HepG2 (cell line): ENCODE data around the gene MAN1A1. TPM values are rescaled to one million over a fixed set of nuclear protein-coding genes. Genes with fewer than 3 reads are reported as not detected.

Source experiments
- ATAD3A ChIP-seq: sonication (generic); formaldehyde crosslinking; IDR thresholded peaks from 2 replicates; pipeline ENCODE4 v1.4.0; 2020; ENCODE audit warnings: missing genetic modification reagents
- CREB1 ChIP-seq, 2 experiments: fragments of 450-650 bp in 1 of 2; IDR thresholded peaks; 2 replicates each; pipeline ENCODE4 v1.6.1; 2016 to 2017; ENCODE audit warnings: control low read depth in 1 of 2, mild to moderate bottlenecking in 1 of 2, missing compliant biosample characterization in 1 of 2, missing genetic modification characterization in 1 of 2
- E2F1 ChIP-seq: sonication (generic); formaldehyde crosslinking; IDR thresholded peaks from 2 replicates; pipeline ENCODE4 v1.5.0; 2020; ENCODE audit warnings: missing genetic modification reagents
- FOXO1 ChIP-seq: sonication (generic); formaldehyde crosslinking; IDR thresholded peaks from 2 replicates; pipeline ENCODE4 v1.4.0; 2020; ENCODE audit warnings: missing genetic modification reagents
- IRF9 ChIP-seq: sonication (generic); formaldehyde crosslinking; IDR thresholded peaks from 2 replicates; pipeline ENCODE4 v1.8.0; 2022; ENCODE audit warnings: missing genetic modification reagents, mild to moderate bottlenecking, borderline replicate concordance
- JARID2 ChIP-seq: sonication (generic); formaldehyde crosslinking; IDR thresholded peaks from 2 replicates; pipeline ENCODE4 v1.8.1; 2023; ENCODE audit warnings: missing genetic modification reagents, inconsistent platforms; ENCODE audit not compliant: insufficient replicate concordance
- MED1 ChIP-seq: sonication (generic); formaldehyde crosslinking; IDR thresholded peaks from 2 replicates; pipeline ENCODE4 v1.4.0; 2020; ENCODE audit warnings: missing genetic modification reagents
- NBN ChIP-seq: fragments of 450-650 bp; conservative IDR thresholded peaks from 2 replicates; pipeline ENCODE4 v1.6.1; 2017
- NCOA1 ChIP-seq: sonication (generic); formaldehyde crosslinking; IDR thresholded peaks from 2 replicates; pipeline ENCODE4 v1.9.0; 2021; ENCODE audit warnings: missing genetic modification reagents
- PRDM4 ChIP-seq: sonication (generic); formaldehyde crosslinking; IDR thresholded peaks from 2 replicates; pipeline ENCODE4 v1.9.0; 2021; ENCODE audit warnings: missing genetic modification reagents, borderline replicate concordance
- SP5 ChIP-seq: IDR thresholded peaks from 2 replicates; pipeline ENCODE4 v1.6.1; 2016; ENCODE audit warnings: low read depth, borderline replicate concordance
- SPEN ChIP-seq: sonication (generic); formaldehyde crosslinking; IDR thresholded peaks from 2 replicates; pipeline ENCODE4 v1.5.1; 2020; ENCODE audit warnings: low read depth, mild to moderate bottlenecking, missing genetic modification reagents
- TEAD2 ChIP-seq: sonication (generic); formaldehyde crosslinking; IDR thresholded peaks from 2 replicates; pipeline ENCODE4 v1.9.0; 2021; ENCODE audit warnings: missing genetic modification reagents
- XRCC5 ChIP-seq: fragments of 200-400 bp; formaldehyde crosslinking; optimal IDR thresholded peaks from 2 replicates; pipeline ENCODE3; 2017; ENCODE audit warnings: mild to moderate bottlenecking, low read length
- ZFP36L2 ChIP-seq: sonication (generic); formaldehyde crosslinking; IDR thresholded peaks from 2 replicates; pipeline ENCODE4 v1.4.0; 2020; ENCODE audit warnings: missing genetic modification reagents
- ZNF136 ChIP-seq: sonication (generic); formaldehyde crosslinking; IDR thresholded peaks from 2 replicates; pipeline ENCODE4 v1.8.1; 2022; ENCODE audit warnings: low read depth, mild to moderate bottlenecking, moderate library complexity, missing genetic modification reagents
- ZNF281 ChIP-seq: sonication (generic); formaldehyde crosslinking; IDR thresholded peaks from 2 replicates; pipeline ENCODE4 v1.4.0; 2020; ENCODE audit warnings: missing genetic modification reagents, borderline replicate concordance
- ZNF329 ChIP-seq: sonication (generic); formaldehyde crosslinking; IDR thresholded peaks from 2 replicates; pipeline ENCODE4 v1.9.0; 2021; ENCODE audit warnings: low read depth, mild to moderate bottlenecking, missing genetic modification reagents
- ZNF512 ChIP-seq: sonication (generic); formaldehyde crosslinking; IDR thresholded peaks from 2 replicates; pipeline ENCODE4 v1.4.0; 2020; ENCODE audit warnings: mild to moderate bottlenecking, missing genetic modification reagents
- ZNF530 ChIP-seq: sonication (generic); formaldehyde crosslinking; IDR thresholded peaks from 2 replicates; pipeline ENCODE4 v1.5.0; 2020; ENCODE audit warnings: low read depth, mild to moderate bottlenecking, missing genetic modification reagents
- ZNF550 ChIP-seq: sonication (generic); formaldehyde crosslinking; IDR thresholded peaks from 2 replicates; pipeline ENCODE4 v1.4.0; 2020; ENCODE audit warnings: mild to moderate bottlenecking, missing genetic modification reagents, borderline replicate concordance
- ZNF777 ChIP-seq: sonication (generic); formaldehyde crosslinking; IDR thresholded peaks from 2 replicates; pipeline ENCODE4 v1.4.0; 2020; ENCODE audit warnings: missing genetic modification reagents
- ZSCAN12 ChIP-seq: sonication (generic); formaldehyde crosslinking; IDR thresholded peaks from 2 replicates; pipeline ENCODE4 v1.9.0; 2021; ENCODE audit warnings: mild to moderate bottlenecking, missing genetic modification reagents
- polyA plus RNA-seq, 8 experiments: library from polyadenylated mRNA; depleted of rRNA in 3 of 8; stranded (reverse) in 7 of 8; unstranded in 1 of 8; fragments of >200 nt; fragmentation: Illumina TruSeq in 4 of 8; extraction: Trizol in 4 of 8; gene quantifications; 2 replicates each; pipeline versions ENCODE4 v1.2.1 to v1.2.3, GENCODE V29; 2011 to 2016; ENCODE audit warnings: low read depth in 4 of 8, missing spikeins in 1 of 8, mixed read lengths in 1 of 8; ENCODE audit not compliant: insufficient read depth in 1 of 8
- total RNA-seq, 5 experiments: library from RNA; depleted of rRNA; stranded (reverse); fragments of >200 nt; fragmentation: Illumina TruSeq; extraction: Trizol; gene quantifications; 2 replicates each; pipeline ENCODE4 v1.2.3, GENCODE V29; 2016; ENCODE audit warnings: low read depth in 1 of 5

Gene MAN1A1
- total and polyA plus RNA-seq, 2 of the 13 experiments (the other 11 are each of a cell fraction or from before 2014, with no cell fraction given), result 156 to 236 TPM

- TF ChIP-seq ZNF281 (CRISPR knock-in tag) (no peak), TEAD2 (CRISPR knock-in tag) (no peak), JARID2 (CRISPR knock-in tag) (no peak), MED1 (CRISPR knock-in tag) (0 out of 2 replicates have a peak, but pooled peaks have one; percentile 15), E2F1 (no peak), FOXO1 (CRISPR knock-in tag) (no peak), SPEN (CRISPR knock-in tag) (no peak), NBN (no peak), SP5 (CRISPR knock-in tag) (0 out of 2 replicates have a peak, but pooled peaks have one; percentile 2), PRDM4 (no peak), ZNF777 (CRISPR knock-in tag) (no peak), ZNF530 (CRISPR knock-in tag) (no peak), ATAD3A (no peak), ZNF329 (no peak), XRCC5 (no peak), IRF9 (CRISPR knock-in tag) (no peak), ZNF136 (CRISPR knock-in tag) (no peak), ZFP36L2 (no peak), ZNF550 (no peak), NCOA1 (no peak), ZSCAN12 (no peak), ZNF512 (CRISPR knock-in tag) (no peak), CREB1 (IDR thresholded peaks at IDR 0.05) (no peak), CREB1 (CRISPR knock-in tag; IDR thresholded peaks at IDR 0.05) (peak; percentile 51; the same call in 1 of the 2 replicates)
Observed at GRCh38 chr6:119215309-119215708, 134.3 kb downstream of the MAN1A1 start (continued).
